Astrocyte of the spinal cord (primary cell): ENCODE measurements around the gene OPCML.

Source experiments
- DNase-seq: peaks from one replicate; pipeline ENCODE4 v3.0.0; 2011; ENCODE audit warnings: low read depth, low spot score
- H3K4me3 ChIP-seq: 2 replicates; pipeline ENCODE4 v1.5.1; 2011; ENCODE audit warnings: low read depth, mild to moderate bottlenecking, low read length, moderate library complexity
- in situ Hi-C: cut with HindIII; loops from 2 replicates; pipeline ENCODE4 v1.10.0; 2017; ENCODE audit warnings: low sequenced_read_pairs
- TF ChIP-seq, protein P1 (sequence below): IDR thresholded peaks from 2 replicates; pipeline ENCODE4 v1.5.1; 2012; ENCODE audit warnings: low read depth, mild to moderate bottlenecking, low read length, inconsistent platforms

Gene OPCML

DNA sequence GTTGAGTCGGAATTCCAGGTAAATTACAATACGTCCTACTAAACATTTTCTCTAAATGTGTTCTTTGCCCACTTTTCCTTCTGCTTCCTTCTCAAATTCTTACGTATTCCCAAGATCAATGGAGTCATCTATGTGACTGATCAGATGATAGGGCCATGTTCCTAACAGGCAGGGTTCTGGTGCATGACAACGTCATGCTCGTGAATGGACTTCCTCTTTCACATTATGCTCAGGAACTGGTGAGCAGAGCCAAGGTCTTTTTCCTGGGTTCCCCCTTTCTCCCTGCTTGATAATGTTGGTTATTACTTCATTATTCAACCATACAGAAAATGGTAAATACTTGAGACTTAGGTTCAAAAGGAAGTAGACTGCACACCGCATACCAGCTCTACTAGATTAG lies 789.4 kb downstream of the OPCML start:
- H3K4me3 ChIP-seq: no peak overlapping the region
- in situ Hi-C loops: no loop called here
- DNase-seq: no peak
- TF ChIP-seq, protein P1, sequence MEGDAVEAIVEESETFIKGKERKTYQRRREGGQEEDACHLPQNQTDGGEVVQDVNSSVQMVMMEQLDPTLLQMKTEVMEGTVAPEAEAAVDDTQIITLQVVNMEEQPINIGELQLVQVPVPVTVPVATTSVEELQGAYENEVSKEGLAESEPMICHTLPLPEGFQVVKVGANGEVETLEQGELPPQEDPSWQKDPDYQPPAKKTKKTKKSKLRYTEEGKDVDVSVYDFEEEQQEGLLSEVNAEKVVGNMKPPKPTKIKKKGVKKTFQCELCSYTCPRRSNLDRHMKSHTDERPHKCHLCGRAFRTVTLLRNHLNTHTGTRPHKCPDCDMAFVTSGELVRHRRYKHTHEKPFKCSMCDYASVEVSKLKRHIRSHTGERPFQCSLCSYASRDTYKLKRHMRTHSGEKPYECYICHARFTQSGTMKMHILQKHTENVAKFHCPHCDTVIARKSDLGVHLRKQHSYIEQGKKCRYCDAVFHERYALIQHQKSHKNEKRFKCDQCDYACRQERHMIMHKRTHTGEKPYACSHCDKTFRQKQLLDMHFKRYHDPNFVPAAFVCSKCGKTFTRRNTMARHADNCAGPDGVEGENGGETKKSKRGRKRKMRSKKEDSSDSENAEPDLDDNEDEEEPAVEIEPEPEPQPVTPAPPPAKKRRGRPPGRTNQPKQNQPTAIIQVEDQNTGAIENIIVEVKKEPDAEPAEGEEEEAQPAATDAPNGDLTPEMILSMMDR: no peak

DNA sequence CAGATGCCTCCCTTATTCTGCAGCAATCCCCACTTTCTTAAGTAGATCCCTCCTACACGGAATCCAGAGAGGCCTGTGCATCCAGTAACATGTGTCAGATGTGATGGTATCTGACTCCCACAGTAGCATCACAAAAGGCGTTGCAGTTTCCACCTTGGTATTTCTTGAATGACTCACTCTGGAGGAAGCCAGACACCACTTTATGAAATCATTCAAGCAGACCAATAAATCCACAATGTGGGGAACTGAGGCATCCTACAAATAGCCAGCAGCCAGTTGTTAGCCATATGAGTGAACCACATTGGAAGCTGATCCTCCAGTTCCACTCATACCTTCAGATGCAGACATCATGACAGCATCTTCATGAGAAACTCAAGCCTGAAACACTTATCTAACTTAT lies 798.1 kb downstream of the OPCML start:
- DNase-seq: peak; percentile 91
- H3K4me3 ChIP-seq: no peak overlapping the region
- TF ChIP-seq, protein P1: no peak
- in situ Hi-C loops: no loop called here

- no peak overlapping the region for H3K4me3 ChIP-seq
- TF ChIP-seq, protein P1: no peak
- DNase-seq: no peak
- in situ Hi-C loops: no loop called here
Measured at GRCh38 chr11:132728026-132728425, 804.3 kb downstream of the OPCML start.

GRCh38 chr11:132721526-132721925 lies 810.8 kb downstream of the OPCML start:
- H3K4me3 ChIP-seq: no peak overlapping the region
- TF ChIP-seq, protein P1: no peak
- no peak for DNase-seq
- in situ Hi-C loops: no loop called here

DNA sequence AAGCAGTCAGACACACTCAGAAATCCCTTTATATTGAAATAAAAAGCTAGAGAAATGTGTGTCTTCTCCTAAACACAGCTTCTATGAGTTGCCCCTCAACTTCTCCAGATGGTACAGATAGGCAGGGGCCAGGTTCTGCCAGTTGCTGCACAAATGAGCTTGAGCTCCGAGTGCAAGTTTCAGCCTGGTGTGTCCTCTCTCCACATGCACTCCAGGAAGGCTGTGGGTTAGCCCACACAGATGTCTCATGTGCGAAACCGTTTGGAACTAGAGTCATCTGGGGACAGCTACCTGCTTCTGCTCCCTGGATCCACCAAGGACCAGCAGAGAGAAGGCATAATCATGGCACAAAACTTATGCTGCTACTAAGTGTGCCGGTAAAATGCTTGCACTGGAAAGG lies 812.6 kb downstream of the OPCML start:
- H3K4me3 ChIP-seq: no peak overlapping the region
- DNase-seq: no peak
- TF ChIP-seq, protein P1: no peak
- in situ Hi-C loops: no loop called here

- peak; percentile 37 for DNase-seq
- H3K4me3 ChIP-seq: no peak overlapping the region
Measured at GRCh38 chr11:132718711-132719671, 813.3 kb downstream of the OPCML start.

More at GRCh38 chr11:132718711-132719671, 813.3 kb downstream of the OPCML start:
- in situ Hi-C loops: no loop called here
- TF ChIP-seq, protein P1: no peak
